GM18858 (cell line): ENCODE data around the gene ALPK1.
"Not testable (repeated sequence)": the region's sequence is repeated elsewhere in the genome, so short reads cannot be mapped to it uniquely, and the experiment has no call there.

Experiments used
- ATAC-seq: cut with Tn5 transposase; IDR thresholded peaks from one replicate; pipeline ENCODE4 v1.9.1; 2021; ENCODE audit not compliant: unreplicated experiment

ALPK1 gene

DNA sequence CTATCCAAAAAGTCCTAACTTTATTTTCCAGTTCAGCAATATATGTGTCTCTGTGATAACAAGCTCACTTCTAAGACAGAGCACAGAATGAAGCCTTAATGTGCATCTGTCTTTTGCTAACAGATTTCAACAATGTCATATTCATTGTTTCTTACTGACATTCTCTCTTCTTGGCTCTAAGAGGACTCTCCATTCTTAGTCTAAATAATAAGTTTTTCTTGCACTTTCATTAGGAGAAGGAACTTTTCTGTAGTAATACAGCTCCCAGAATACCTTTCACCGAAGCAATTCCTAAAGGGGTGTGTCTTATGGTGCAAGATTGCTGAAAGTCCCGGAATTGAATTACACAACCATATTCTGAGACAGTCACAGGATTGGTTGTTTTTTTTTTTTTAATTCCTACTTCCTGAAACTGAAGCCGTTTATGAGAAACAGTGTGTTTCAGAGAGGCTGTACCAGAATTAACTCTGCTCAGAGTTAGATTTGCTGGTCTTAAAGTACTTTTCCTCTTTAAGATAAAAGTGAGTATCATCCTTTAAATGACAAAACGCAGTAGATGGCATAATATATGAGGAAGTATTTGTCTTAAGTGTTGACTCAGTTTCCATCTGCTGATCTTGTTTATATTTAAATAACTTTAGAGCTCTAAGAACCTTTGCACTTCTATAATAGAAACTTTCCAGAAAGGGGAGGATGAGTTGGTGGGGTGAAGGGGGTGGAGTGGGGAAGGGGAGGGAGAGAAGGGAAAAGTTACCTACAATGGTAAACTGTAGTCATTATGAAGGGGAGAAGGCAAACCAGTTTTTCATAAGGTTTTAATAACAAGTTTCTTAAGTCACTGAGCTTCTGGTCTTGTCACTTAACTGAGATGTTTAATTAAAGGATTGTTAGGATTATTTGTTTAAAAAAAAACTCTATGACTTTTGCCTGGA, at the start of gene ALPK1:
Gene ALPK1, plus strand, starts transcription at position 421 of the 932 bp plus-strand sequence.
- ATAC-seq: peak; percentile 92

- no peak for ATAC-seq
These were observed 46.0 kb upstream of the ALPK1 start for GRCh38 chr4:112251019-112251643.

- no peak for ATAC-seq
These were observed 44.9 kb upstream of the ALPK1 start for GRCh38 chr4:112252234-112252633.

DNA sequence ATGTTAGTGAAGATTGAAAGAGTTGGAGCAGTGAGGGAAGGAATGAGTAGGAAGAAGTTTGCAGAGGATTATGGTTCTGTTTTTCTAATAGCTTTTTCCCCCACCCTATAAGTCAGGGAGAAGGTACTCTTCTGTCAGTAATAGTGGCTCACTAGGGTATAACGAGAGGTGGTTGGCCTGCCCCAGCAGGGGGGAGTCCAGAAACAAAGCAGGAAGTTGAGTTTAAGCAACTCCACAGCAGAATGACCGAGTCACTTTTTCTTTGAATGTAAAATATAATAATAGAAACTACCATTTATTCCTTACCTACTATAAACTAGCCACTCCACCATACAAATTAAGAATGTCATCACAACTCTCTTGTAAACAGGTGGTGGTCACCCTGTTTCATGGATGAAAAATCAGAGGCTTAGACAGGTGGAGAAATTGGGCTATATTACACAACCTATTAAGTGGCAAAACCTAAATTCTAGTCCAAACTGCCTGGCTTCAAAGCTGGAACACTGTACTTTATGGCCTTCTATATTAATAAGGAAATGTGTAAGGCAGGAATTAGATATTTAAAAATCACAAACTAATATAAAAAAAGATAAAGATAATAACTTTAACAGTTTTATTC, 43.7 kb upstream of the ALPK1 start:
- ATAC-seq: peak; percentile 74

- no peak for ATAC-seq
These were observed 40.1 kb upstream of the ALPK1 start for GRCh38 chr4:112257098-112257497.

GRCh38 chr4:112266823-112267222, 30.3 kb upstream of the ALPK1 start:
- no peak for ATAC-seq

- no peak for ATAC-seq
These were observed 27.1 kb upstream of the ALPK1 start for GRCh38 chr4:112270051-112270450.

DNA sequence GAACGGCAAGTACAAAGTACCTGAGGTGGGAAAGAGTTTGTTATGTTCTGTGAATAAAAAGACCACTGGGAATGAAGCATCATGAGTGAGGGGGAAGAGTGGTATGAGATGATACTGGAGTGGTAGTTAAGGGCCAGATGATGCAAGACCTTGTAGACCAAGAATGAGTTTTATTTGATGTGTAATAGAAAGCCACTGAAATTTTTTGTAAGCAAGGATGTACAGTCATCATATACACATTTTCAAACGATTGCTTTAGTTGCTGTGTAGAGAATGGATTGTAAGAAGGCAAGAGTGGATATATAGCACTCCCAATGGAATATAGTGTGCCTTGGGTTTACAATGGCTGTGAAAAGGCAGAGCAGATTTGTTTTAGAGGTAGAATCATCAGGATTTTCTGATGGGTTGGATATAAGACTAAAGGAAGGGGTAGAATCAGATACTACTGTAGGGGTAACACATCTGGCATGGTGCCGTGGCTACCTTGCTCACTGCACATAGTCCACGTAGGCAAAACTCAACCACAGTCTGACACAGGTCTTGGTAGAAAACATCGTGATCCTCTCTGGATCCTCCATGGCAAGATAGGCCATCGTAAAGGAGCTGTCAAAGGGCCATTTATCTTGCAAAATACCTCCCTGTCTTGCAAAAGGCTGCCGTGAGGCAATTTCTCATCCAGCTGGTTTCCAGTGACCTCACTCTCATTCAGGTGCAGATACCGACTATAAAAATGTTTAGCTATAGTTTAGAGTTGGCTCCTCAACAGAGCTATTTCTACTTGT, 26.3 kb upstream of the ALPK1 start:
- no peak for ATAC-seq

DNA sequence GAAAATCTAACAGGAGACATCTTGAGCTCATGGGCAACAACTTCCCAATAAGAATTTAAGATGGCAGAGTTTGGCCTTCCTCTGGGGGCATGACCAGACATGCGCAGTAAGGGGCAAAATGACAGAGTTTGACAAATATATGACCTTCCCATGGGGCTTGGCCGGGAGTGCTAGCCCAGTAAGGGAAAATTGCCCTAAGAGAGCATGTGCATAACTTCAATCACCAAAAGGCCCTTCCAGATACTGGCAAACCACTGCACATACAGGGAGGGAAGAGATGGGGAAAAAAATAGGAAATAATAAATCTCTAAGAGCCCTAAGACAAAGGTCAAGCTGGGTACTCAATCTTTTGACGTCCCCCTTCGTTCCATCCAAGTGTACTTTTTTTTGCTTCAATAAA, 24.9 kb upstream of the ALPK1 start:
- no peak for ATAC-seq

DNA sequence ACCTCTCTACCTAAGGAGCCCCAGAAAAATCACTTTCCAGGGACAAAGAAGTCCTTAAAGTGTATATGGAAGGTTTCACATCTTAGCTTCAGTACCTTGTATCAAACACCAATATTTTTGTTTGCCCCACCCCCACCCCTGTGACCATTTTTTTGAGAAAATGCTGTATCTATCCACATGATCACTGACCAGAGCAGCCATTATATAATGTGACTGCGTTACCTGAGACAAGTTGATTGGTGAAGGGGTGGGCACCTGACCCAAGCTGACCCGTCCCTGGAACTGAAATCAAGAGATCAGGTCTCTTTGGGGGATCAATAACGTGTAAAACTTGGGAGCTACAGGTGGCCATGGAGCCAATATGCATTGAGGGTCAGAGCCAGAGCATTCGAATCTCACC, 22.2 kb upstream of the ALPK1 start:
- no peak for ATAC-seq

DNA sequence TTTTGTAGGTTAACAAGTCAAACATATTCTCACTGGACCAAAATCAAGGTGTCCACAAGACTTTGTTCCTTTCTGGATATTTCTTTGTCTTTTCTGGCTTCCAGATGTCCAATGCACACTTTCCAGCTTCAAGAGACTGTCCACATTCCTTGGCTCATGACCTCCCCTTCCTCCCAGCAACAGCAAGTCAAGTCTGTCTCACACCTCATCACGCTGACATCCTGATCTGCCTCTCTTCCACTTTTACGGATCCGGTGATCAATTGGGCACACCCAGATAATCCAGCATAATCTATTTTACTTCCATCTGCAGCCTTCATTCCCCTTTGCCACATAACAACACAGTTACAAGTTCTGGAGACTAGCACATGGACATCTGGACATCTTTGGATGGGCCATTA, 21.1 kb upstream of the ALPK1 start:
- no peak for ATAC-seq

DNA sequence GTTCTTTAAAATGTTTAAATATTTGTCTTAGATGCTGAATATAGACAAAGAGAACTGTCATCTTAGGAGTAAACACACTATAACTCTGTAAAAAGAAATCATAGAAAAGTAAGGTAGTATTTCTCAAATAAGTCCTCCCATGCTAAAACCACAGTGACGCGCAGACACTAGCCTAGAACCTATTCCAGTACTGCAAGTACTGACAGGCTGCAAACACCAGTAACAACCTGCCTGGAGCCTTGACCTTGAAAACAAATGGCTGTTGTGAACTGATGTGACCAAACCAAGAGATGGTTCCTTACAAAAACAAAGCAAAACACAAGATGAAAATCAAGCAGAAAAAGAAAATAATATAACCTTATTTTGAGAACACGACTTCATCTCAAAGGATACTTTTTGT, 19.9 kb upstream of the ALPK1 start:
- ATAC-seq: no peak

DNA sequence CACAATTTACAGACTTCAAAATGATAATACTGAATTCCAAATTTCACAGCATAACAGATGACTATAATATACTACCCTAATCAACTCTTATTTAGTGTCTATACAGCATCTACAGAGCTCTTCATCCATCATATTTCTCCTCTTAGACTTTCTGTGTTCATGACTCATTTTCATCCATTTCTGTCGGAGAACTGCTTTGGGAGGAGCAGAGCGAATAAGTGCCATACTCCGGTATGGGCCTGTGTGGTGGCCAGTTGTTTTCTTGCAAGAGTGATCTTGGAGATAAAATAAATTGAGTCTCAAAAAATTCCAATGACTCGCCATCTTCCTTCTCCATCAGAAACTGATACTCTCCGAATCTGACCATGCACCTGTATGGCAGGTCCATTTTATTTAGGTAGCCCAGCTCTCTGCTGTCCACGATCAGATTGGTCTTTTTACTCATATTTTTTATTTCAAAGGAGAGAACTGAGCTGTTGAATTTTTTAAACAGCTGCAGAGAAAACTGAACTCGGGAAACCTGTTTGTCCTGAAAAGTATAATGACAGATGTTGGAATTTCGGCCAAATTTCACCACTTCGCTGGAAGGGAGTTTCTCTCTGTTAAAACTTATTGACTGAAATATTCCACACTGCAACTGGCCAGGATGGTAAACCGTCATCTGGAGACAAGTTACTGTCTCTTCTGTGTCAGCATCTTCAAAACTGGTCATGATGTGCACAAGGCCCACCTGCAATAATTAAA, 19.3 kb upstream of the ALPK1 start:
- ATAC-seq: no peak

- peak; percentile 73 for ATAC-seq
These were observed 17.9 kb upstream of the ALPK1 start for GRCh38 chr4:112279025-112279881.

DNA sequence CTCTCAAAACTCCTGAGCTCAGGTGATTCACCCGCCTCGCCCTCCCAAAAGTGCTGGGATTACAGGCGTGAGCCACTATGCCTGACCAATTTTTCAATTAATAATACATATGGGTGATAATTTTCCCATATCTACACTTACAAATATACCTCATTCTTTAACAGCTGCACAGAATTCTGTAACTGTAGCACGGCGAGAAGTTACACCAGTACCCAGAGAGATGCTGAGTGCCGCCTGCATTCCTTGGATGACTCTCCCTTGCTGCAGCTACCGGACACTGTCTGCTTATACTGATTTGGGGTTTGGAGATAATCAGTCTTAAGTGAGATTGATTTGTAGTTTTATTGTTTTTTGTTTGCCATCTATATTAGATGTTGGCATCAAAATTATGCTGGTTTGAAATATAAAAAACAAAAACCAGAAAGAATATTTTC, 17.3 kb upstream of the ALPK1 start:
- no peak for ATAC-seq

DNA sequence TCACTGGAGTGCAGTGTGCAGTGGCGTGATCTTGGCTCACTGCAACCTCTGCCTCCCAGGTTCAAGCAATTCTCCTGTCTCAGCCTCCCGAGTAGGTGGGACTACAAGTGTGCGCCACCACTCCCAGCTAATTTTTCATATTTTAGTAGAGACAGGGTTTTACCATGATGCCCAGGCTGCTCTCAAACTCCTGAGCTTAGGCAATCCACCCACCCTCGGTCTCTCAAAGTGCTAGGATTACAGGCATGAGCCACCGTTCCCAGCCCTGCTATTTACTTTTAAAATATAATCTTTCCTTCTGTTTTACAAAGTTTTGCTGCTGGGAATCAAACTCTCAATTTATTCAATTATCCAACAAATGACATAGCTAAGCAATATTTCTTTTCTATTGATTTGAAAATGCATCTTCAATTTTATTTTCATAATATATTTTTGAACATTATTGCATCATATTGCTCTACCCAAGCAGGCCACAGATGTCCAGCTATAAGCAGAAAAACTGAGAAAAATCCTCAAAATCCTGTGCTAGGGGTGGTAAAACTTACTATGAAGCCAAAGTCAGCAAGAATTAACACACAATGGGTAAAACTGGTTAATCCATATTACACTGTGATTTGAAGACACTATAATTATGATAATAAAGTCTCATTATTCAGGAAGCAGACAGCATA, 16.6 kb upstream of the ALPK1 start:
- no peak for ATAC-seq

DNA sequence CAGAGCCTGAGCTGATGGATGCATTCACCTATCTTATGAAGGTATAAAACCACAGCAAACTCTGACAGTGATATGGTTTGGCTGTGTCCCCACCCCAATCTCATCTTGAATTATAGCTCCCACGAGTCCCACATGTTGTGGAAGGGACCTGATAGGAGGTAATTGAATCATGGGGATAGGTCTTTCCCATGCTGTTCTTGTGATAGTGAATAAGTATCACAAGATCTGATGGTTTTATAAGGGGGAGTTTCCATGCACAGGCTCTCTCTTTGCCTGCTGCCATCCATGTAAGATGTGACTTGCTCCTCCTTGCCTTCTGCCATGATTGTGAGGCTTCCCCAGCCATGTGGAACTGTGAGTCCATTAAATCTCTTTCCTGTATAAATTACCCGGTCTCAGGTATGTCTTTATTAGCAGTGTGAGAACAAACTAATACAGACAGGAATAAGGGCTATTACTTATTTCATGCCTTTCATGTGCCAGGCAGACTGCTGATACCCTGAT, 15.2 kb upstream of the ALPK1 start:
- not testable (repeated sequence) for ATAC-seq

DNA sequence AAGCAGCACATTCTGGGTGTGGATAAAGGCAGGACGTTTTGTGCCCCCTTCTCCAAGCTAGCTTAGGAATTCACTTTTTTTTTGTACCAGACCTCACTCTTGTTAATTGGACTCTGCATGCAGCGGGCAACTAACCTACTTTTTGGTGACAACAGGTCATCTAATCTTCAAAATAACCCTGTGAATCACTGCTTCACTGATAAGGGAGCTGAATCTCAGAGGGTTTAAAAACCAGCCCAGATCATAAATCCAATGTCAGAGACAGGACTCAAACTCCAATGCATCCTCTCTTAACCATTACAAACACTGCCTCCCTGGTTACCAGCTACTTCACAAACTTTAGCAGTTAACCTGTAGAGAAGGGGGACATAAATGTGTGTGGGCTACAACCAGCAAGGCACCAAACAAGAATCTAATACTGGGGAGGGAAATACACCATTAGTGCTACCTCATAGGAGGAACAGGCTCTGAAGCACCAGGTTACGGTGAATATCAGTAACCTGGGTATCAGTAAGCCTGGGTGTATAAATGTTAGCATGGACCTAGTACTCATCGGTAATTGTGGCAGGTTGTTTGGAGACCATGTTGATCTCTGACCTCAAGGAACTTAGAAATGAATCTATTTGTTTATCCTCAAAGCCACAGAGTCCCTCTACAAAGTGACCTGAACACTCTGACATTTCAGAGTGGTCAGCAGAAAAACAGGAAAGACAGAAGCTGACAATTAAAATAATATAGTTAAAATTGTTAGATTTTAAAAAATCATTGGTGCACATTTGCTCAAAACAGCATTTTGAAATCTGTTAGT, 14.1 kb upstream of the ALPK1 start:
- ATAC-seq: no peak
